Thoracic aorta (tissue), 2 donors: ENCODE measurements around the gene C1QTNF5. TPM values are rescaled to one million over a fixed set of nuclear protein-coding genes. Genes with fewer than 3 reads are reported as not detected.
"Not testable (repeated sequence)": the region's sequence is repeated elsewhere in the genome, so short reads cannot be mapped to it uniquely, and the experiment has no call there.

Source experiments
- ATAC-seq: fragments of 150-250 bp; one replicate; pipeline ENCODE4 v1.8.0; 2017; ENCODE audit warnings: low read depth; ENCODE audit not compliant: insufficient number of reproducible peaks, low FRiP score
- DNase-seq: peaks from one replicate; pipeline ENCODE4 v3.0.0-alpha.2; 2020; ENCODE audit warnings: low spot score
- H3K27ac ChIP-seq, 2 donors: fragments of 200-600 bp; sonication (generic); 1 replicate in 1 of 2; 2 replicates in 1 of 2; pipeline ENCODE4 v1.5.1; 2016; ENCODE audit warnings: mild to moderate bottlenecking in 2 of 2, moderate library complexity in 2 of 2
- H3K27me3 ChIP-seq: fragments of 200-600 bp; sonication (generic); replicated peaks from 2 replicates; pipeline ENCODE4 v1.6.0; 2016; ENCODE audit warnings: mild to moderate bottlenecking; ENCODE audit not compliant: insufficient read depth
- H3K36me3 ChIP-seq: fragments of 200-600 bp; sonication (generic); one replicate; pipeline ENCODE4 v1.5.1; 2016
- H3K4me1 ChIP-seq, 2 donors: fragments of 200-600 bp; sonication (generic); 1 replicate in 1 of 2; 2 replicates in 1 of 2; pipeline versions ENCODE4 v1.5.1 to v1.6.0; 2016; ENCODE audit warnings: low read depth in 2 of 2, mild to moderate bottlenecking in 1 of 2; ENCODE audit not compliant: control insufficient read depth in 1 of 2
- H3K4me3 ChIP-seq: fragments of 200-600 bp; sonication (generic); 2 replicates; pipeline ENCODE4 v1.5.1; 2016; ENCODE audit warnings: mild to moderate bottlenecking
- H3K9me3 ChIP-seq: fragments of 200-600 bp; sonication (generic); 2 replicates; pipeline ENCODE4 v1.5.1; 2016
- total RNA-seq, 2 donors: library from RNA; depleted of rRNA; stranded (reverse); fragments of >200 nt; gene quantifications; one replicate each; pipeline versions ENCODE4 v1.1.0 to v1.2.3, GENCODE V29; 2016
- TF ChIP-seq, protein P1 (sequence below): fragments of 200-600 bp; sonication (generic); IDR thresholded peaks from one replicate; pipeline ENCODE4 v1.5.1; 2019; ENCODE audit warnings: antibody characterized with exemption

Gene C1QTNF5
- total RNA-seq = 10 to 100 TPM; 53.2 to 98.2 TPM

GRCh38 chr11:119340335-119341221, at the start of gene C1QTNF5:
Gene C1QTNF5 (minus strand): TSS chr11:119340883. CDS start chr11:119340397, 486 bp downstream.
- H3K4me3 ChIP-seq = peak within 1 kb of the TSS; percentile 91
- H3K27ac ChIP-seq = peak within 1 kb of the TSS; percentile 70 to 95
- H3K36me3 ChIP-seq = no peaks in the 10 kb centered on the region
- DNase-seq = no peak
- peaks cover 15 to 50% of the 10 kb centered on the region in 2 donors for H3K4me1 ChIP-seq
- peak; percentile 11 for ATAC-seq
- no peaks in the 10 kb centered on the region for H3K9me3 ChIP-seq
- H3K27me3 ChIP-seq = no peaks in the 10 kb centered on the region
- TF ChIP-seq, protein P1, sequence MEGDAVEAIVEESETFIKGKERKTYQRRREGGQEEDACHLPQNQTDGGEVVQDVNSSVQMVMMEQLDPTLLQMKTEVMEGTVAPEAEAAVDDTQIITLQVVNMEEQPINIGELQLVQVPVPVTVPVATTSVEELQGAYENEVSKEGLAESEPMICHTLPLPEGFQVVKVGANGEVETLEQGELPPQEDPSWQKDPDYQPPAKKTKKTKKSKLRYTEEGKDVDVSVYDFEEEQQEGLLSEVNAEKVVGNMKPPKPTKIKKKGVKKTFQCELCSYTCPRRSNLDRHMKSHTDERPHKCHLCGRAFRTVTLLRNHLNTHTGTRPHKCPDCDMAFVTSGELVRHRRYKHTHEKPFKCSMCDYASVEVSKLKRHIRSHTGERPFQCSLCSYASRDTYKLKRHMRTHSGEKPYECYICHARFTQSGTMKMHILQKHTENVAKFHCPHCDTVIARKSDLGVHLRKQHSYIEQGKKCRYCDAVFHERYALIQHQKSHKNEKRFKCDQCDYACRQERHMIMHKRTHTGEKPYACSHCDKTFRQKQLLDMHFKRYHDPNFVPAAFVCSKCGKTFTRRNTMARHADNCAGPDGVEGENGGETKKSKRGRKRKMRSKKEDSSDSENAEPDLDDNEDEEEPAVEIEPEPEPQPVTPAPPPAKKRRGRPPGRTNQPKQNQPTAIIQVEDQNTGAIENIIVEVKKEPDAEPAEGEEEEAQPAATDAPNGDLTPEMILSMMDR = no peak

GRCh38 chr11:119389611-119390254, 49.0 kb upstream of the C1QTNF5 start:
- H3K9me3 ChIP-seq = no peaks in the 10 kb centered on the region
- no peak overlapping the region for H3K4me3 ChIP-seq
- H3K4me1 ChIP-seq = no peaks in the 10 kb centered on the region
- TF ChIP-seq, protein P1 = no peak
- no peaks in the 10 kb centered on the region for H3K36me3 ChIP-seq
- no peak overlapping the region for H3K27ac ChIP-seq
- no peaks in the 10 kb centered on the region for H3K27me3 ChIP-seq
- ATAC-seq = no peak
- no peak for DNase-seq

DNA sequence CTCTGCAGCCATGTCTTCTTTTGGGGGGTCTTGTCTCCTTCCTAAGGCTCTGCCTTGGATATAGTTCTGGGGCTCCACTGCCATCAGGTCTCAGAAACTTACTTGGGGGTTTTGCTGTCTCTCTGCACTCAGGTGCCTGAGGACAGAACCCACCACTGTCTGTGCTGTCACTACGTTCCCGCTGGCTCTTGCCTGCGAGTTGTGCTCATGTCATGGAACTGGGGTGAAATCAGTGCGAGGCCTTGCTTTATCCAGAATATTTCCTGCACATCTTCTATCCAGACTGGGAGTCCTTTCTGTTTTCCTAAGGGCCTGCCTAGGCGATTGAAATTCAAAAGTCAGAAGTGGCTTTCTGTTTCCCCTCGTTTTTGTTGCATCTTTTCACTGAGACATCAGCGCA, 47.4 kb upstream of the C1QTNF5 start:
- H3K9me3 ChIP-seq = no peaks in the 10 kb centered on the region
- no peaks in the 10 kb centered on the region for H3K4me1 ChIP-seq
- ATAC-seq (no peak), DNase-seq (no peak)
- H3K36me3 ChIP-seq = no peaks in the 10 kb centered on the region
- no peak overlapping the region for H3K27ac ChIP-seq
- no peaks in the 10 kb centered on the region for H3K27me3 ChIP-seq
- TF ChIP-seq, protein P1 = no peak
- no peak overlapping the region for H3K4me3 ChIP-seq

DNA sequence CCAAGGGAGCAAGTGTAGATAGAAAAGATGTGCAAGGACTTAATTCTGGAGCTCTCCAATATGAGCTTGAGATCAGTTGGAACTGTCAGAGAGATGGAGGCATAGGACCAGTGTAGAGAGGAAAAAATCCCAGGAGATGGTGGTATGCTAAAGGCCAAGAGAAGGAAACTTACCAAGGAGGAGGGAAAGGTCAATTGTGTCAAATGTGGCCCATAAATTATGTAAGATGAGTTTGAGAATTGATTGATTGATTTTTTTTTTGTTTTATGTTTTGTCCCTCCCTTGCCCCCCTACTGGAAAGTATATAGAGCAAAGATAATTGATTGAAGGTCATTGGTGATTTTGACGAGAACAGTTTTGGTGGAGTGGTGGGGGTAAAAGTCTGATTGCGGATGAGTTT, 43.6 kb upstream of the C1QTNF5 start:
- no peak for ATAC-seq
- Histone ChIP-seq H3K36me3 (no peaks in the 10 kb centered on the region), H3K27me3 (no peaks in the 10 kb centered on the region), H3K27ac (no peak overlapping the region), H3K4me1 (peaks cover 5 to 16% of the 10 kb centered on the region in 2 donors), H3K9me3 (no peaks in the 10 kb centered on the region), H3K4me3 (no peak overlapping the region)
- DNase-seq = no peak
- TF ChIP-seq, protein P1 = no peak

- not testable (repeated sequence) for DNase-seq, H3K9me3 ChIP-seq, H3K27ac ChIP-seq, H3K4me3 ChIP-seq, H3K36me3 ChIP-seq, ATAC-seq, H3K27me3 ChIP-seq
- peaks cover 5 to 16% of the 10 kb centered on the region in 2 donors for H3K4me1 ChIP-seq
Measured at GRCh38 chr11:119382513-119382912, 41.8 kb upstream of the C1QTNF5 start.
